GF-D8 (cell line): ENCODE data around the gene DOCK11.

Experiments
- DNase-seq: peaks from one replicate; lab custom pipeline; 2025; lab: John Stamatoyannopoulos, UW

DOCK11 gene

GRCh38 chrX:118530219-118530911 is 34.8 kb downstream of the DOCK11 start:
- no peak for DNase-seq

- no peak for DNase-seq
Observed at GRCh38 chrX:118534716-118535493, 39.3 kb downstream of the DOCK11 start.

- DNase-seq = no peak
Observed at GRCh38 chrX:118536204-118536603, 40.6 kb downstream of the DOCK11 start.

GRCh38 chrX:118536687-118537461 is 41.3 kb downstream of the DOCK11 start:
- no peak for DNase-seq

- no peak for DNase-seq
Observed at GRCh38 chrX:118538386-118538785, 42.8 kb downstream of the DOCK11 start.

GRCh38 chrX:118540342-118540741 is 44.7 kb downstream of the DOCK11 start:
- DNase-seq = no peak

- no peak for DNase-seq
Observed at GRCh38 chrX:118541482-118541881, 45.9 kb downstream of the DOCK11 start.

- no peak for DNase-seq
Observed at GRCh38 chrX:118545510-118545909, 49.9 kb downstream of the DOCK11 start.

- DNase-seq = no peak
Observed at GRCh38 chrX:118548841-118549240, 53.2 kb downstream of the DOCK11 start.

- no peak for DNase-seq
Observed at GRCh38 chrX:118550792-118551191, 55.2 kb downstream of the DOCK11 start.

GRCh38 chrX:118551426-118551825 is 55.8 kb downstream of the DOCK11 start:
- DNase-seq = no peak

- no peak for DNase-seq
Observed at GRCh38 chrX:118552121-118552900, 56.7 kb downstream of the DOCK11 start.

- DNase-seq = no peak
Observed at GRCh38 chrX:118553042-118553710, 57.6 kb downstream of the DOCK11 start.

- DNase-seq = no peak
Observed at GRCh38 chrX:118554511-118554910, 58.9 kb downstream of the DOCK11 start.

- DNase-seq = no peak
Observed at GRCh38 chrX:118558926-118559325, 63.3 kb downstream of the DOCK11 start.

GRCh38 chrX:118560489-118560888 is 64.9 kb downstream of the DOCK11 start:
- DNase-seq = no peak

GRCh38 chrX:118562582-118563164 is 67.1 kb downstream of the DOCK11 start:
- DNase-seq = no peak

GRCh38 chrX:118564498-118564897 is 68.9 kb downstream of the DOCK11 start:
- DNase-seq = no peak

- DNase-seq = no peak
Observed at GRCh38 chrX:118565853-118566252, 70.2 kb downstream of the DOCK11 start.

- no peak for DNase-seq
Observed at GRCh38 chrX:118566359-118566758, 70.7 kb downstream of the DOCK11 start.

- no peak for DNase-seq
Observed at GRCh38 chrX:118569676-118570075, 74.1 kb downstream of the DOCK11 start.
